SKM-1 treated with dmso at 0.1 percent for 144 hours (cell line): ENCODE measurements around the gene PCGF3.
"Not testable (repeated sequence)": the region's sequence is repeated elsewhere in the genome, so short reads cannot be mapped to it uniquely, and the experiment has no call there.

Source experiments
- DNase-seq: peaks from one replicate; lab custom pipeline; 2025; ENCODE audit not compliant: unreplicated experiment; lab: John Stamatoyannopoulos, UW

The PCGF3 gene

GRCh38 chr4:722851-723360 is 17.3 kb downstream of the PCGF3 start:
- DNase-seq = no peak

GRCh38 chr4:723751-724530 is 18.3 kb downstream of the PCGF3 start:
- DNase-seq = no peak

- no peak for DNase-seq
Measured at GRCh38 chr4:725391-726234, 20.0 kb downstream of the PCGF3 start.

GRCh38 chr4:726235-726787 is 20.7 kb downstream of the PCGF3 start:
- no peak for DNase-seq

GRCh38 chr4:726838-727237 is 21.2 kb downstream of the PCGF3 start:
- DNase-seq = no peak

GRCh38 chr4:727576-727975 is 21.9 kb downstream of the PCGF3 start:
- no peak for DNase-seq

GRCh38 chr4:729336-730315 is 24.0 kb downstream of the PCGF3 start:
- no peak for DNase-seq

GRCh38 chr4:730511-730910 is 24.9 kb downstream of the PCGF3 start:
- no peak for DNase-seq

GRCh38 chr4:730946-731904 is 25.6 kb downstream of the PCGF3 start:
- not testable (repeated sequence) for DNase-seq

GRCh38 chr4:731954-732353 is 26.3 kb downstream of the PCGF3 start:
- DNase-seq = not testable (repeated sequence)

GRCh38 chr4:732486-732885 is 26.9 kb downstream of the PCGF3 start:
- DNase-seq = no peak

GRCh38 chr4:732911-733630 is 27.4 kb downstream of the PCGF3 start:
- no peak for DNase-seq

GRCh38 chr4:733631-733980 is 28.0 kb downstream of the PCGF3 start:
- no peak for DNase-seq

GRCh38 chr4:734075-734474 is 28.4 kb downstream of the PCGF3 start:
- DNase-seq = no peak

GRCh38 chr4:734951-735350 is 29.3 kb downstream of the PCGF3 start:
- DNase-seq = no peak

GRCh38 chr4:735583-735982 is 30.0 kb downstream of the PCGF3 start:
- DNase-seq = no peak

GRCh38 chr4:736561-736960 is 30.9 kb downstream of the PCGF3 start:
- DNase-seq = not testable (repeated sequence)

- DNase-seq = no peak
Measured at GRCh38 chr4:738781-739280, 33.2 kb downstream of the PCGF3 start.

- DNase-seq = no peak
Measured at GRCh38 chr4:739569-739968, 33.9 kb downstream of the PCGF3 start.
